Stimulated activated CD8-positive, alpha-beta memory T cell treated with anti-CD3 and anti-CD28 coated beads, Interleukin-7, amount 100 ng/mL, for 4 hours (primary cell): ENCODE measurements around the gene HMGN4.
"Not testable (repeated sequence)": the region's sequence is repeated elsewhere in the genome, so short reads cannot be mapped to it uniquely, and the experiment has no call there.

ENCODE experiments used
- DNase-seq, 2 donors: peaks; one replicate each; pipeline ENCODE4 v3.0.0-alpha.2; 2020; ENCODE audit warnings: low read depth in 2 of 2

HMGN4 gene

DNA sequence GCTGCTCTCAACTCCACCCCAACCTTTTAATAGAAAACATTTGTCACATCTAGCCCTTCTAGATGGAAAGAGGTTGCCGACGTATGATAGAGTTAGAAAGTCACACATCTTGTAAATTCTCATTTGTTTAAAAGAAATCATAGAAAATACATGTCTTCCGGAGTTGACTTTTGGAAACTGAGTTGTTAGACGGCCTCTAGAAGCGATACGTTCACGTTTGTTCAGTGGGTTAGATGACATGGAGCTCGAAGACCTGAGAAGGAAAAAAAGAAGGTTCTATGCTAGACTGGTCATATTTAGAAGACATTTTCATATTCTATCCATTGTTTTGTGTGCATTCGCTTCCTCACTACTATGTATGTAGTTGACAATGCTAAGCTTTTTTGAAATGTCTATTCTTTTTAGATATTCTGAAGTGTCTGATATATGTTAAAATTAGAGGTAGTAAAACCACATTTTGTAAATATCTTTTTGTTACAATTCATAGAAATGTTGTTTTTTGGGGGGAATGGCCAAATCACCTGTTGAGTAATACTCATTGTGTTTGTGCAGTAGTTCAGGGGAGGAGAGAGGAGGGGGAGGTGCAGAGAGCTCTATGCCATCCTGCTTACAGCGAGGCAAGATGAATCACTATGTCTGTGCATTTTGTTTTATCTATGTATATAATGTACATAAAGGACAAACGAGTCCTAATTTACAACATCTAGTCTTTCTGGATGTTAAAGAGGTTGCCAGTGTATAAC is 15.5 kb upstream of the HMGN4 start:
- peak in 1 of 2 donors; percentile 20 for DNase-seq

GRCh38 chr6:26524314-26524713 is 13.9 kb upstream of the HMGN4 start:
- DNase-seq: not testable (repeated sequence)

DNA sequence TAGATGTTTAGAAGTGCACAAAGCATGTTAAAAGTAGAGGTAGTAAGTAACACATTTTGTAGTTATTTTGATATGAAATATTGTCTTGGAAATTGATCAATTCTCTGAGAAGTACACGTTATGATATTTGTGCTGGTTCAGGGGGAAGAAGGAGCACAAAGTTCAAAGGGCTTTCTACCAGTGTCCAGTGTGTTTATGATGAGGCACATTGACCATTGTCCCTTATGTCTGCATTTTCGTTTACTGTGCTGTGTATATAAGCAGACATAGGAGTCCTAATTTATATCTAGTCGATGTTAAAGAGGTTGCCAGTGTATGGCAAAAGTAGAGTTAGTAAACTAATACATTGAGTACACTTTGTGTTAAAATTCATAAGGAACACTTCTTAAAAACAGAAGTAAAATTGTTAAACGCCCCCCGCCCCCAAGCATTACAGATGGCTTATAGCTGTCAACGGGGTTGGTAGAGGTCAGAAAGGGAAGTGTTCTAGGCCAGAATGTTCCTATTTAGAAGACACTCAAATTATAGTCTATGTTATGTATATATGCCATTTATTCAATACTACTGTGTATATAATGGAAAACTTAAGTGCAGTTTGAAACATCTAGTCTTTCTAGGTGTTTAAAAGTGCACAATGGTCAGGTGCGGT is 13.3 kb upstream of the HMGN4 start:
- no peak for DNase-seq

GRCh38 chr6:26525838-26526237 is 12.3 kb upstream of the HMGN4 start:
- DNase-seq: no peak

- DNase-seq: no peak
Observed at GRCh38 chr6:26526928-26527327, 11.2 kb upstream of the HMGN4 start.

DNA sequence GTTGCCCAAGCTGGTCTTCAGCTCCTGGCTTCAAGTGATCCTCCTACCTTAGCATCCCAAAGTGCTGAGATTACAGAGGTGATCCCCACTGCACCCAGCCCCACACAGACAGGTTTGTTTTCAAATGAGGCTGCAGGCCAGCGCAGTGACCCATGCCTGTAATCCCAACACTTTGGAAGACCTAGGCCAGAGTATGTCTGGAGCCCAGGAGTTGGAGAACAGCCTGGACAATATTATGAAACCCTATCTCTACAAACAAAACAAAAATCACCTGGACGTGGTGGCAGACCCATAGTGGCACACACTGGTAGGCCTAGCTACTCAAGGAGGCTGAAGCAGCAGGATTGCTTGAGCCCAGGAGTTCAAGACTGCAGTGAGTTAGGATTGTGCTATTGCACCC is 8.0 kb upstream of the HMGN4 start:
- no peak for DNase-seq

GRCh38 chr6:26531897-26532296 is 6.3 kb upstream of the HMGN4 start:
- no peak for DNase-seq

DNA sequence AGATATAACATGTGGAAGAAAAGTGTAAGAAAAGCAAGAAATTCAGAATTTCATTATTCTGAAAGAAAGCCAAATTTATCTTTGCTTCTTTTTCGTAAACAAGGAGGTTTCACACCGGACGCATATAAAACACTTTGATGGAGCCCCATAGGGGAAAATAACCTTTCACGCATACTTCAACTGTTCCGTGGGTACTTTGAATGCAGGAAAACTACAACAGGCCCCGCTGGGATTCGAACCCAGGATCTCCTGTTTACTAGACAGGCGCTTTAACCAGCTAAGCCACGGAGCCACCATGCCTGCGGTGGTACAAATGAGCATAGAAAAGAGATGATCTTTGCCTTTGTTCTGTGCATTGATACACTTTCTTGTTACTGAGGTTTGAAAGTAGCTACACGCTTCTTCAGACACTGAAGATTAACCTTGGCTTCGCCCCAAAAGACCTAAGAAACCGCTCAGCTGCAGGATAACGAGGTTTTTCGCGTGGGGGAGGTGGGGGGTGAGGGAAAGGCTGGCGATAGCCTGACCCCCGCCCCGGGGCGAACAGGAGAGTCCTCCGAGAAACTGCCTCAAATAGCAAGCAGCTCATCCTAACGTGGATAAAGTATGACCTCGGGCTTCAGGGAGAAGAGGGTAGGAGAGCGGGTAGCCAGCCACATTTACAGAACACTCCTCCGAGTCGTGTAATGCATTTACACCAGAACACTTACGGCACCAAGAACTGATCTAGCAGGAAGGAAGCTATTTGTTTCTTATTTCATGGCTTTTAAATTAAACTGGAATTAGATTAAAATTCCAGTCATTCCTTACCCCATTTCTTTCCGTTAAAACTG is 5.3 kb upstream of the HMGN4 start:
- DNase-seq: peak; percentile 80 to 95

- no peak for DNase-seq
Observed at GRCh38 chr6:26533532-26533931, 4.6 kb upstream of the HMGN4 start.

- no peak for DNase-seq
Observed at GRCh38 chr6:26534681-26535465, 3.3 kb upstream of the HMGN4 start.

- DNase-seq: no peak
Observed at GRCh38 chr6:26536571-26537159, 1.5 kb upstream of the HMGN4 start.

- DNase-seq: peak; percentile 81 to 92
Observed at GRCh38 chr6:26537160-26537845, 863 bp upstream of the HMGN4 start.

GRCh38 chr6:26538572-26538902 is 371 bp downstream of the HMGN4 start:
- no peak for DNase-seq

- no peak for DNase-seq
Observed at GRCh38 chr6:26539071-26539615, 977 bp downstream of the HMGN4 start.

DNA sequence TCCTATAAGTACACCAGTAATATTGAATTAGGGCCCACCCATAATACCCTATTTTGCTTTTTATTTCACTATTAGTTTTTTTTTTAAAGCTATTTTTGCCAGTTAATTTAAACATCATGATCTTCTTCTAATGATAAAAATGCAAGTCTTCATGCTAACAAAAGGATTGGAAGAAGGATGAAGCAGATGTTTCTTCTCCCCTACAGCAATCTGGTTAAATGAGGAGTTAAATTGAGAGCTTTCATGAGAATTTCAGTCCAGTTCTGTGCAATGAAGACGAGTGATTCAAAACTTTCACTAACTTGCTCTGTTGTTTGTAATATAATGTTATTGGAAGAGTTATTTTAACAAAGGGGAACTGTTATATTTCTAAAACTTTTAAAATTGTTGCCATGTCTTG is 3.4 kb downstream of the HMGN4 start:
- no peak for DNase-seq

- DNase-seq: no peak
Observed at GRCh38 chr6:26543953-26544352, 5.8 kb downstream of the HMGN4 start.

DNA sequence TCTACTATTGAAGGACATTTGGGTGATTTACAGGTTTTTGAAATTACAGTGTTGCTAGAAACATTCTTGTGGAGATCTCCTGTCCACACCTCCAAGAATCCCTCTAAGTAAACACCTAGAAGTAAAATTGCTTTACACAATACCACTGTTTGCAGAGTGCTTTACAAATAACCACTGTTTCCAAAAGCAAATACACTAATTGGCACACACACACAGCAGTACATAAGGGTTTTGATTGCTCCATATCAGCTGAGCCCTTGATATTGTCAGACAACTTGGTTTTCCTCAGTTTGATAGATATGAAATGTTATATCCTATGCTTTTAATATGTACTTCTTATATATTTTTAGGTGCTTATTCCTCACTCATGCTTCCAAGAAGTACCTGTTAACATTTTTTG is 6.3 kb downstream of the HMGN4 start:
- no peak for DNase-seq

- DNase-seq: no peak
Observed at GRCh38 chr6:26545627-26546026, 7.5 kb downstream of the HMGN4 start.

DNA sequence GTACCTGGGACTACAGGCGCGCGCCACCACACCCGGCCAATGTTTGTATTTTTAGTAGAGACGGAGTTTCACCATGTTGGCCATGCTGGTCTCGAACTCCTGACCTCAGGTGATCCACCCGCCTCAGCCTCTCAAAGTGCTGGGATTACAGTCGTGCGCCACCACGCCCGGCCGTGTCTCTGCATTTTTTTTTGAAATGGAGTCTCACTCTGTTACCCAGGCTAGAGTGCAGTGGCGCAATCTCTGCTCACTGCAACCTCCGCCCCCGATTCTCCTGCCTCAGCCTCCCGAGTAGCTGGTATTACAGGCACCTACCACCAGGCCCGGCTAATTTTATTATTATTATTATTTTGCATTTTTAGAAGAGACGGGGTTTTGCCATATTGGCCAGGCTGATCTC is 9.2 kb downstream of the HMGN4 start:
- not testable (repeated sequence) for DNase-seq

GRCh38 chr6:26550250-26550993 is 12.3 kb downstream of the HMGN4 start:
- peak in 1 of 2 donors; percentile 37 for DNase-seq
